Smooth muscle cell (in vitro differentiated cells): Measurements from ENCODE around the gene ADCY2. TPM values are rescaled to one million over a fixed set of nuclear protein-coding genes. Genes with fewer than 3 reads are reported as not detected.

Experiments used
- DNase-seq: peaks from one replicate; lab custom pipeline; 2025; ENCODE audit not compliant: unreplicated experiment; lab: John Stamatoyannopoulos, UW
- H2AFZ ChIP-seq: fragments of 200-600 bp; sonication (generic); 2 replicates; pipeline ENCODE4 v1.6.0; 2016; ENCODE audit warnings: antibody characterized with exemption, low read depth, mild to moderate bottlenecking
- H3F3A ChIP-seq: fragments of 200-600 bp; sonication (generic); 2 replicates; pipeline ENCODE4 v1.6.0; 2017; ENCODE audit warnings: antibody characterized with exemption, low read depth
- H3K27ac ChIP-seq: fragments of 200-600 bp; sonication (generic); 2 replicates; pipeline ENCODE4 v1.5.1; 2016; ENCODE audit warnings: low read depth, mild to moderate bottlenecking
- H3K27me3 ChIP-seq: fragments of 200-600 bp; sonication (generic); 2 replicates; pipeline ENCODE4 v1.6.1; 2016; ENCODE audit warnings: low read depth, mild to moderate bottlenecking
- H3K36me3 ChIP-seq: fragments of 200-600 bp; sonication (generic); 2 replicates; pipeline ENCODE4 v1.5.1; 2016; ENCODE audit warnings: low read depth
- H3K4me1 ChIP-seq: fragments of 200-600 bp; sonication (generic); 2 replicates; pipeline ENCODE4 v1.5.1; 2016; ENCODE audit warnings: low read depth
- H3K4me2 ChIP-seq: fragments of 200-600 bp; sonication (generic); 2 replicates; pipeline ENCODE4 v1.6.0; 2016; ENCODE audit warnings: mild to moderate bottlenecking
- H3K4me3 ChIP-seq: fragments of 200-600 bp; sonication (generic); 2 replicates; pipeline ENCODE4 v1.5.1; 2016; ENCODE audit warnings: mild to moderate bottlenecking
- H3K79me2 ChIP-seq: fragments of 200-600 bp; sonication (generic); 2 replicates; pipeline ENCODE4 v1.6.0; 2016; ENCODE audit warnings: low read depth, mild to moderate bottlenecking
- H3K9ac ChIP-seq: fragments of 200-600 bp; sonication (generic); 2 replicates; pipeline ENCODE4 v1.6.0; 2016; ENCODE audit warnings: low read depth
- H3K9me3 ChIP-seq: fragments of 200-600 bp; sonication (generic); replicated peaks from 2 replicates; pipeline ENCODE4 v1.5.1; 2016; ENCODE audit warnings: low read depth
- H4K20me1 ChIP-seq: fragments of 200-600 bp; sonication (generic); 2 replicates; pipeline ENCODE4 v1.6.0; 2016; ENCODE audit warnings: low read depth
- CTCF ChIP-seq: fragments of 200-600 bp; sonication (generic); IDR thresholded peaks from 2 replicates; pipeline ENCODE4 v1.5.1; 2017; ENCODE audit warnings: borderline replicate concordance, mild to moderate bottlenecking, antibody characterized with exemption; ENCODE audit not compliant: insufficient read depth, poor library complexity, severe bottlenecking
- WGBS: methylation state at CpG from one replicate; pipeline ENCODE4 v1.1.7; 2016; ENCODE audit warnings: low lambda C conversion rate; 5-methylcytosine and 5-hydroxymethylcytosine counted together
- polyA plus RNA-seq: library from polyadenylated mRNA; unstranded; fragments of >200 nt; fragmentation: Nextera tagmentation; extraction: Ambion mirVana; gene quantifications from 2 replicates; pipeline ENCODE4 v1.2.1, GENCODE V29; 2016
- total RNA-seq: library from RNA; depleted of rRNA; stranded (reverse); fragments of >200 nt; gene quantifications from 2 replicates; pipeline ENCODE4 v1.2.3, GENCODE V29; 2014

ADCY2 gene
- total and polyA plus RNA-seq, 2 experiments from 2014 or later, result 2.8 to 8.0 TPM

DNA sequence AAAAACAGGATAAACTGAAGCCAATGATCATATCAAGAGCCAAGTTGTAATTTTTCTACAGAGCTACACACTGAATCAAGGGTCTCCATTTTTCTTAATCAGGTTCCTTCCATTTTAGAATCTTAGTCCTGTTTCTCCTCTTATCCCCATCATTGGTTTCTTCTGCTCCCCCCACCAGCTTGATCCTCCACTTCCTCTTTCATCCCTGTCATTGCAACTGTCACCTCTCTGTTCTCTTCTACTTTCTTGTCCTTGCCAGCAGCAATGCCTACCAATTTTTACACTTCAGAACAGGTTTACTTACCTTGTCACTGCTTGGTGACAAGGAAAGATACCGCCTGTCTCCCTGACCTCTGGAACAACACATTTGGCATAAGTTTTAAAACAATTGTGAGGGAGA is 357.7 kb downstream of the ADCY2 start:
- Histone ChIP-seq H3K4me3 (no peak overlapping the region), H3K79me2 (no peaks in the 10 kb centered on the region), H2AFZ (no peak overlapping the region), H3F3A (no peaks in the 10 kb centered on the region), H3K4me2 (no peak overlapping the region), H3K9ac (no peak overlapping the region), H4K20me1 (no peaks in the 10 kb centered on the region), H3K27ac (no peak overlapping the region), H3K27me3 (no peaks in the 10 kb centered on the region), H3K36me3 (no peaks in the 10 kb centered on the region), H3K9me3 (no peaks in the 10 kb centered on the region), H3K4me1 (no peaks in the 10 kb centered on the region)
- WGBS, result 100% methylated on average over 1 of the region's 1 CpG
- no peak for DNase-seq
- TF ChIP-seq CTCF, result no peak

DNA sequence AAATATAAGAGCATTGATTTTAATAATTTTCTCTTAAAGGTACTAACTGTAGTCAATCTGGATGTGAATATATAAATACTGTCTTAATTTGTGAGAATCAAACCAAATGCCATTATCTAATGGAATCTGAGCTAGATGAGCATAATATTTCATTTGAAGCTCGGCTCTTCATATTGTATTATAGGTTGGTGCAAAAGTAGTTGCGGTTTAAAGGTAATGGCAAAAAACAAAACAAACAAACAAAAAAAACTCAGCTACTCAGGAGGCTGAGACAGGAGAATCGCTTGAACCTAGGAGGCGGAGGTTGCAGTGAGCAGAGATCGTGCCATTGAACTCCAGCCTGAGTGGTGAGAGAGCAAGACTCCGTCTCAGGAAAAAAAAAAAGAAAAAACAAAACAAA is 358.6 kb downstream of the ADCY2 start:
- no peak for TF ChIP-seq CTCF
- no peak overlapping the region for H3K27ac ChIP-seq
- WGBS, result 93% methylated on average over 6 of the region's 6 CpGs
- no peak overlapping the region for H3K9ac ChIP-seq
- no peaks in the 10 kb centered on the region for H3K36me3 ChIP-seq
- no peak for DNase-seq
- no peak overlapping the region for H3K4me2 ChIP-seq
- no peak overlapping the region for H3K4me3 ChIP-seq
- no peaks in the 10 kb centered on the region for H4K20me1 ChIP-seq
- no peaks in the 10 kb centered on the region for H3K27me3 ChIP-seq
- no peaks in the 10 kb centered on the region for H3F3A ChIP-seq
- H3K79me2 ChIP-seq, result no peaks in the 10 kb centered on the region
- H3K9me3 ChIP-seq, result no peaks in the 10 kb centered on the region
- no peaks in the 10 kb centered on the region for H3K4me1 ChIP-seq
- H2AFZ ChIP-seq, result no peak overlapping the region

GRCh38 chr5:7754997-7755596 is 359.2 kb downstream of the ADCY2 start:
- H2AFZ ChIP-seq, result no peak overlapping the region
- H3K27me3 ChIP-seq, result no peaks in the 10 kb centered on the region
- H3K4me3 ChIP-seq, result no peak overlapping the region
- H3K36me3 ChIP-seq, result no peaks in the 10 kb centered on the region
- no peak overlapping the region for H3K9ac ChIP-seq
- no peaks in the 10 kb centered on the region for H3K9me3 ChIP-seq
- H3K4me1 ChIP-seq, result no peaks in the 10 kb centered on the region
- no peaks in the 10 kb centered on the region for H3K79me2 ChIP-seq
- peak; percentile 94 for TF ChIP-seq CTCF
- peak; percentile 29 for DNase-seq
- WGBS, result 39% methylated on average over 13 of the region's 13 CpGs
- no peak overlapping the region for H3K27ac ChIP-seq
- no peak overlapping the region for H3K4me2 ChIP-seq
- no peaks in the 10 kb centered on the region for H4K20me1 ChIP-seq
- H3F3A ChIP-seq, result no peaks in the 10 kb centered on the region

DNA sequence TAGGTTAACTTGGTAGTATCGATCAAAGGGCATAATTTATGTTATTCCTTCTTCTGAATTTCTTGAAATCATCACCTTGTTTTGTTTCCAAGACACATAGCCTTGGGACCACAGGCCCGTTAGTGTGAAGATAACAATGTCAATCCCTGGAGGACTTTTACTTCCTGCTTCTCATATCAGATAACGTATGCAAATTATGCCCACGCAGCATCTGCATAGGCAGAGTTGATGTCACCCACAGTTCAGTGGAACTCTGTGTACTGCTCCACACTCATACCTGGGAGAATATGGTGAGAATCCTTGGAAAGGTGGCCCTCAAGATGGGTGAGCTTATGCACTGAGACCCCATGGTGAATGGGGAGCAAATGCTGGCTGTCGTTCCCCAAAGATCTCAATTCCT is 360.0 kb downstream of the ADCY2 start:
- Histone ChIP-seq H3K4me3 (no peak overlapping the region), H3K9ac (no peak overlapping the region), H3F3A (no peaks in the 10 kb centered on the region), H3K4me1 (no peaks in the 10 kb centered on the region), H3K27me3 (no peaks in the 10 kb centered on the region), H3K27ac (no peak overlapping the region), H3K36me3 (no peaks in the 10 kb centered on the region), H3K9me3 (no peaks in the 10 kb centered on the region), H3K4me2 (no peak overlapping the region), H3K79me2 (no peaks in the 10 kb centered on the region), H2AFZ (no peak overlapping the region), H4K20me1 (no peaks in the 10 kb centered on the region)
- TF ChIP-seq CTCF, result no peak
- 87% methylated on average over 5 of the region's 5 CpGs for WGBS
- DNase-seq, result no peak
